HL-60/S4 treated with retinoic acid at 250 ng/mL for 4 days and 3 days (cell line): ENCODE measurements around the gene PRPF31.

Experiments
- in situ Hi-C: fragments of 300-500 bp; cut with MboI; formaldehyde crosslinking; loops from 2 replicates; pipeline ENCODE4 v1.7.0; 2022; ENCODE audit warnings: low sequenced_read_pairs

Gene PRPF31

DNA sequence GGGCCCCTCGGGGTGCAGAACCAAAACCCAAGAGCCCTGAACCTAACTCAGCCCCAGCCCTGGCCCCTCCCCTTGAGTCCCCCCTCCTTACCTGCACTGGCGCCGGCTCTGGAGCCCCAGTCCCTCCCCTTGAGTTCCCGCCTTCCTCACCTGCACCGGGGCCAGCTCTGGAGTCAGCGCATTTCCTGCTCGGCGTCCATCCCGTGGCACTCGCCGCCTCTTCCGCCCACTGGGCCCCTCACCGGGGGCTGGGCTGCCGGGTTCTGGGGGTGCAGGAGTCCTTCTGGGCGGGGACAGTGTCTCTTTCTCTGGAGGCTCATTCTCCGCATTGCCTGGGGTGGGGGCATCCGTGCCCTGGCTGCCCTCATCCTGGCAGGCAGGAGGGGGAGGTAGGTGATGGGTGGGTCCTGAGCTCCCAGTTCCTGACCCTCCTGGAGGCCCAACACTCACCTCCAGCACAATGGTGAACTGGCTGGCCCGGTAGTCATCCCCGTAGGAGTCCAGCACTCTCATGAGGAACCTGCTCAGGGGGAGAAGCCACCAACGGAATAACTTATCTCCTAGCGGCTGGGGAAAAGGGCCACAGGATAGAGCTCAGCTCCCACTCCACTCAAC lies 7.6 kb upstream of the PRPF31 start:
- in situ Hi-C loops = no loop called here

DNA sequence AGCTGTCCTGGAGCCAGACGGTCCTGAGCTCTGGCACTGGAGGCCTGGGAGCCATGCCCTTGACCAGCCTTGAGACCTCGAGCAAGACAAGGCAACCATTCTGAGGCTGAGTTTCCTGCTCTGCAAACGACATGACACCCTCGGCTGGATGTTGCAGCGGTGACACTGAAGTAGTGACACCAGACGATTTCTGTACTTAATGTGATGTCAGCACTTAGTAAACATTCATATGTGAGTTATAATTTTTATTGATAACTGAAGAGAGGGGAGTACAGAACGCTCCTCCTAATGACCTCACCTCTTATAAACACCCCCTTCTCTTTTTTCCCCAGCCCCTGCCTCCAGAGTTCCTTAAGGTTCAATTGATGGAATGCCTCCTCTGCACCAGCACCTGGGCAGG lies 7.1 kb upstream of the PRPF31 start:
- in situ Hi-C loops = no loop called here

DNA sequence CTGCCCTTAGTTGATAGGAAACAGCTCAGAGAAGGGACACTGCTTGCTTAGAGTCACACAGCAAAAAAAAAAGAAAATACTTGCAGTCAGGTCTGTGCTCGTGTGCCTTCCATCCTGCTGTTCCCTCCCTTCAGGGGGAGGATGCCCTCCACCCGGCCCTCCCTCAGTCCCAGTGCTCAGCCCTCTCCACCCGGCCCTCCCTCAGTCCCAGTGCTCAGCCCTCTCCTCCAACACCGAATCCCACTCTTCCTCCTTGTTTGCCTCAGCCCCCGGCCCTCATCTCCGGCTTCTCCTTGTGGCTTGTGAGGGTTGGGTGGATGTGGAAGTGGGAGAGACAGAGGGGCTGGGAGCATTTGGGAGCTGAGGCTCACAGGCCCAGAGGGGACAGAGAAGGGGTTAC lies 5.9 kb upstream of the PRPF31 start:
- in situ Hi-C loops = no loop called here

DNA sequence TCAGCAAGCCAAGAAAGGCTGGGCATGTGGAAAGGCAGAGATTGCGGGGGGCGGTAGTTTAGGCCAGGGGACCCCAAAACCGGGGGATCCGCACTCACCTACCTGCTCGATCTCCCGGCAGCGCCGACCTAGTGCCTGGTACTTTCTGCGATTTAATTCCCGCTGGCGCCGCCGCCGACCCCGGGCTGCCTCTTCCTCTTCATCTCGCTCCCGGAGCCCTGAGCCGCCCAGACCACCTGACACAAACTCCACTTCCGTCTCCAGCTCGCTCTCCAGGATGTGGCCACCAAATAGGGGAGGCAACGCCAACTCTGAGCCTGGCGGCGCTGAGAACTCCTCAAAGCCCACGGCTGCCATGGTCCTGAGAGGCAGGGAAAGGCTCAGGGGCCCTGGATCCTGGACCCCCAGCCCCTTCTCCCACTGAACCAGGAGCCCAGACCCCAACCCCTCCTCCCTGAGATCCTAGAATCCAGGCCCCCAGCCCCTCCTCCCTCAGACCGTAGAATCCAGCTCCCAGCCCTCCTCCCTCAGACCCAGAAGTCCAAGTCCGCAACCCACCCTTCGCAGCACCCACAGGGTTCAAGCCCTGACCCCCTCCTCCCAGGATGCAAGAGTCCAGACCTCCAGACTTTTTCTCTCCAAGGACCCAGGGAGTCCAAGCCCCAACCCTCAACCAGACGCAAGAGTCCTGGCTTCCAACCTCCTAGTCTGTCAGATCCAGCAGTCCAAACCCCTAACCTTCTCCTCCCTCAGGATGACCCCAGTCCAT lies 1.0 kb upstream of the PRPF31 start:
- in situ Hi-C loops = no loop called here

DNA sequence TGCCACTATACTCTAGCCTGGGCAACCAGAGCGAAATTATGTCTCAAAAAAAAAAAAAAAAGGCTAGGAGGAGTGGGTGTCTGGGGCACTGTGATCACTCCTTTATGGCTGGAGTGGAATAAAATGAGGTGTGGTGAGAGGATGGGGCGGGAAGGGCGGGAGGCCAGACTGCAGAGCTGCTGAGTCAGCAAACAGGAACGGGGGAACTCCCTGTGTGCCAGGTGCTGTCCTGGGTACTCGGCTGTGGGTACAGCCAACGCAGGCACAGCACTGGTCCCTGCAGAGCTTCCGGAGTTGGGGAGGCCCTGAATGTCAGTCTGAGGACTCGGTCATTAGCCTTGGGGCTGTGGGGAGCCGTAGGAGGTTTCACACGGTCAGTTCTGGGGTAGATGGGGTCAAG lies 5.7 kb downstream of the PRPF31 start:
- in situ Hi-C loops = no loop called here

DNA sequence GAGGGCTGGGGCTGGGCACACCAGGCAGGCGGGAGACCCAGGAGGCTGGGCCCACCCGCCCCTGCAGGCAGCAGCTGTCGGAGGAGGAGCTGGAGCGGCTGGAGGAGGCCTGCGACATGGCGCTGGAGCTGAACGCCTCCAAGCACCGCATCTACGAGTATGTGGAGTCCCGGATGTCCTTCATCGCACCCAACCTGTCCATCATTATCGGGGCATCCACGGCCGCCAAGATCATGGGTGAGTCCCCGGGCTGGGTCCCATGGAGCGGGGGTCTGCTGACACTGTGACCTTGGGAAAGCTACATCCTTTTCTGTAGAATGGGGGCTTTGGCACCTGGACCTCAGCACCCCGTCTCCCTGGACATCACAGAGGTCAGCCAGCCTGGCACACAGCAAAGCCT lies 8.1 kb downstream of the PRPF31 start:
- in situ Hi-C loops = no loop called here

DNA sequence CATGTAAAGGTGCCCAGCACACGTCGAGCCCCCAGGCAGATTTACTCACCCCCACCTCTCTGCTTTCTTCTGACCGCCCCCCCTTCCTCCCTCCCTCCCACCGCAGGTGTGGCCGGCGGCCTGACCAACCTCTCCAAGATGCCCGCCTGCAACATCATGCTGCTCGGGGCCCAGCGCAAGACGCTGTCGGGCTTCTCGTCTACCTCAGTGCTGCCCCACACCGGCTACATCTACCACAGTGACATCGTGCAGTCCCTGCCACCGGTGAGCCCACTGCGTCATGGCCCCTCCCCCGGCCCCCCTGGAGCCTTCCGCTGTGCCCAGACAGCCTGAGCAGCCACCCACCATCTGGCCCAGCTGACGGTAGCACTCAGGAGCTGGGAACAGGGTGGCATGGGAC lies 8.8 kb downstream of the PRPF31 start:
- in situ Hi-C loops = no loop called here

DNA sequence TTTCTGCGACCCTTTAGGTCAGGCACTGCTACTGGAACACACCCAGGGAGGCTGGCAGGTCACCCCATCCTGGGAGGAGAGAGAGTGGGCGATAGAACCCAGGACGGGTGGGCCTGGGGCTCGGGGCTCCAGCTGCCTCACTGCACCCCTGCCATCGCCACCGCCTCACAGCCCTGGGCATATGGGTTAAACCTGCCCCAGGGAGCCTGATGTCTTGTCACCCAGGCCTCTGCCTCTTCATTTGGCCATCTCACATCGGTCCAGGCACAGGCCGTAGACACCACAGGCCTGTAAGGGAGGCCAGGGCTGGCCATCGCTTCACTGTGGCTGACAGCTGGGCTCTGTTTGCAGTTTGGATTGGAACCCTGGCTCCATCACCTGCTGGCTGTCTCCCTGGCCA lies 10.2 kb downstream of the PRPF31 start:
- in situ Hi-C loops = no loop called here

DNA sequence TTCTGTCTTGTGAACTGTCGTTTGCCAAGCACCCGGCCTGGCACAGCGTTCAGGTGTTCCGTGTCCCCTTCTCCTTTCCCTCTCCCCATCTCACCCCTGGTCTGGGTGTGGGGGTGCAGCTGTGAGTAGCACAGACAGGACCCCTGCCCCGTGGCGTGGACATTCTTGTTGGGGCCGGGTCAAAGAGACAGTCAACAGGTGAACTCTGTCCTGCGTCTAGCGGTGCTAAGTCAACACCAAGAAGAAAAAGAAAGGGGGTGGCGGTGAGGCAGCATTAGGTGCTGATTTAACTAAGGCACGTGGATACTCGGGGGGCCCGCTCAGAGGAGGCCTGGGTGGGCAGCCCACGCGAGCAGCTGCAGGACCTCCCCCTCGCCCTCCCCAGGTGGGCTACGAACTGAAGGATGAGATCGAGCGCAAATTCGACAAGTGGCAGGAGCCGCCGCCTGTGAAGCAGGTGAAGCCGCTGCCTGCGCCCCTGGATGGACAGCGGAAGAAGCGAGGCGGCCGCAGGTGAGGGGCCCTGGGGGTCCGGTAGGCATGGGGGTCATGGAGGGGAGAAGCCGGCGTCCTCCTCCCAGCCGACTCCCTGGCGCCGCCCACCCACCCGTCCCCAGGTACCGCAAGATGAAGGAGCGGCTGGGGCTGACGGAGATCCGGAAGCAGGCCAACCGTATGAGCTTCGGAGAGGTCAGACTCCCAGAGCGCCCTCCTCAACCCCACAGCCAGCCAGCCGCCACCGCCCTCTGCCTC lies 12.3 kb downstream of the PRPF31 start:
- in situ Hi-C loops = no loop called here

DNA sequence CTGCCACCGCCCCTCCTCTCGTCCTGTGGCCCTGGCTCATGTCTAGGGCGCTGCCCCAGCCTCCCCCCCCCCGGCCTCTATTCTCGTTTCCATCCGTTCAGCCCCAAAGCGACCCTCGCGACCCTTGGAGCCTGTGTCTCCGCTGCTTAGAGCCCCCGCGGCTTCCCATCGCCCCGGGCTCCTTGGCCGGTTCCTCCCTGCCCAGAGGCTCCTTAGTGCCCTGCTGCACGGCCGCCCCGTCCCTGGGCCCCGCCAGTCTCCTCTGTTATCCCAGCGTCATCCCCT lies 12.8 kb downstream of the PRPF31 start:
- in situ Hi-C loops = no loop called here

DNA sequence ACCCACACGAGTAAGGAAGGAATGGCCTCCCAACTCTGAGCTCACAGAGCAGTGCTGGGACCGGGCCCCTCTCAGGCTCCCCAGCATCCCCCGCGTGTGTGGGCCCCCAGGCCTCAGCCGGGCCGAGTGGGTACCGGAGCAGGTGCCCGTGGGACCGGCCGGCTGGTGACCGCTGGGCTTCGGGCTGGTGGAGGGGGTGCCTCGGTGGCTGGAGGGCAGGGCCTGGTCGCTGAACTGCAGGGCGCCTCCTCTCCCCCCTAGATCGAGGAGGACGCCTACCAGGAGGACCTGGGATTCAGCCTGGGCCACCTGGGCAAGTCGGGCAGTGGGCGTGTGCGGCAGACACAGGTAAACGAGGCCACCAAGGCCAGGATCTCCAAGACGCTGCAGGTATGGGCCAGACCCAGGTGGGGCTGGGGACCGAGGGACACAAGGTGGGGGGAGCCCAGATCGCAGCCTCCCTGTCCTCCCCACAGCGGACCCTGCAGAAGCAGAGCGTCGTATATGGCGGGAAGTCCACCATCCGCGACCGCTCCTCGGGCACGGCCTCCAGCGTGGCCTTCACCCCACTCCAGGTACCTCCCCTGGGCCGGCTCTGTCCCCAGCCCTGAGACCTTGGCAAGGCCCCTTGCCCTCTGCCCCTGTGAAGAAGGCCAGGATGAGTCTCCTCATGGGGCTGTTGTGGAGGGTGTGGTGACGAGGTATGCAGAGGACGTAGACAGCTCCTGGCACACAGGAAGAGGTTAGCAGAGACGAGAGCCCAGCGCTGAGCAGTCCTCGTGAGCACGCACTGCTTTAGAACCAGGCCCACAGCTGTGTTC lies 13.5 kb downstream of the PRPF31 start:
- in situ Hi-C loops = no loop called here

DNA sequence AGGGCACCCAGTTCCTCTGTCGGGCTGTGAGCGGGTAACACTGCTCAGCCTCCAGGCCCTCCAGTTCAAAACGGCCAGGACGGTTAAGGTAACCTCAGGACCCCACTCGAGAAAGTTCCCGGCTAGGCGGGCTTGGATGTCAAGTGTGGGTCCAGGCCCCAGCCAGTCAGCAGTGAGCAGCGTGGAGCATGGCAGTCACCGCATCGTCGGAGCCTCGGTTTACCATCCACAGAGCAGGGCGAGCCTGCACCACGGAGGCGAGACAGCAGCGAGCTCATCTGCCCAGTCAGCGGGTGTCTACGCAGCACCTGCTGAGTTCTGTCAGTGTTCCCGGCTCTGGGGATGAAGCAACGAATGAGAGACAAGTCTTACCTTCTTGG lies 14.1 kb downstream of the PRPF31 start:
- in situ Hi-C loops = no loop called here

DNA sequence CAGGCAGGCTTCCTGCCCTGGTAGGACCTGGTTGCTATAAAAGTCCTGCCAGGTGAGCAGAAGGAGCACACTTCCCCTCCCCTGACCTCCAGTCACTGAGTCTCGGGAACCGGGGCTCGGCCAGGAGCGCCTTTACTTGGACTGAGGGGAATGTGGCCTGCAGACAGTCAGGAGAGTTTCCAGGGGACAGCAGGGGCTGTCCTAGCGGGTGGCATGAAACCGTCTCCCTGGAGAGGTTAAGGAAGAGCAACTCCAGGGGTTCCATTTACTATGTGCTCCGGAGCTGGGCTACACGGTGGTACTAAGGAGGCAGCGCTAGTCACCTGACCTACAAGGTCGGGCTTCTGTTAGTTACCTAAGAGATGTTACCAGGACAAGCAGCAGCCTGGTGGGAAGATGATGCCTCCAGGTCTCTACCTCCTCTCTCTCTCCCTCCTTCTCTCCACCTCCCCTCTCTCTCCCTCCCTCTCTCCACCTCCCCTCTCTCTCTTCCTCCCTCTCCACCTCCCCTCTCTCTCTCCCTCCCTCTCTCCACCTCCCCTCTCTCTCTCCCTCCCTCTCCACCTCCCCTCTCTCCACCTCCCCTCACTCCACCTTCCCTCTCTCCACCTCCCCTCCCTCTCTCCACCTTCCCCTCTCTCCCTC lies 17.9 kb downstream of the PRPF31 start:
- in situ Hi-C loops = no loop called here

DNA sequence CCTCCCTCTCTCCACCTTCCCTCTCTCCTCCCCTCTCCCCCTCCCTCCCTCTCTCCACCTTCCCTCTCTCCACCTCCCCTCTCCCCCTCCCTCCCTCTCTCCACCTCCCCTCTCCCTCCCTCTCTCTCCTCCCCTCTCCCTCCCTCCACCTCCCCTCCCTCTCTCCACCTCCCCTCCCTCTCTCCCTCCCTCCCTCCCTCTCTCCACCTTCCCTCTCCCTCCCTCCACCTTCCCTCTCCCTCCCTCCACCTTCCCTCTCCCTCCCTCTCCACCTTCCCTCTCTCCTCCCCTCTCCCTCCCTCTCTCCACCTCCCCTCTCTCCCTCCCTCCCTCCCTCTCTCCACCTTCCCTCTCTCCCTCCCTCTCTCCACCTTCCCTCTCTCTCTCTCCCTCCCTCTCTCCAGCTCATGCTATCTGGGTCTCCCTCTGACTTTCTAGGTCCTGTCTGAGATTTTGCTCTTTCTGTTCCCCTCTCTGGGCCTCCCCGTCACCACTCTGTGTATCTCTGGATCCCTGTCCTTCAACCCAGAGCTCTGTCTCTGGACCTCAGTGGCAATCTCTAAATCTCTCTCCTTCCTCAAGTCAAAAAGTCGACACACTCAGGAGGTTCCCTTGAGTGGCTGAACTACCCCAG lies 18.5 kb downstream of the PRPF31 start:
- in situ Hi-C loops = no loop called here

DNA sequence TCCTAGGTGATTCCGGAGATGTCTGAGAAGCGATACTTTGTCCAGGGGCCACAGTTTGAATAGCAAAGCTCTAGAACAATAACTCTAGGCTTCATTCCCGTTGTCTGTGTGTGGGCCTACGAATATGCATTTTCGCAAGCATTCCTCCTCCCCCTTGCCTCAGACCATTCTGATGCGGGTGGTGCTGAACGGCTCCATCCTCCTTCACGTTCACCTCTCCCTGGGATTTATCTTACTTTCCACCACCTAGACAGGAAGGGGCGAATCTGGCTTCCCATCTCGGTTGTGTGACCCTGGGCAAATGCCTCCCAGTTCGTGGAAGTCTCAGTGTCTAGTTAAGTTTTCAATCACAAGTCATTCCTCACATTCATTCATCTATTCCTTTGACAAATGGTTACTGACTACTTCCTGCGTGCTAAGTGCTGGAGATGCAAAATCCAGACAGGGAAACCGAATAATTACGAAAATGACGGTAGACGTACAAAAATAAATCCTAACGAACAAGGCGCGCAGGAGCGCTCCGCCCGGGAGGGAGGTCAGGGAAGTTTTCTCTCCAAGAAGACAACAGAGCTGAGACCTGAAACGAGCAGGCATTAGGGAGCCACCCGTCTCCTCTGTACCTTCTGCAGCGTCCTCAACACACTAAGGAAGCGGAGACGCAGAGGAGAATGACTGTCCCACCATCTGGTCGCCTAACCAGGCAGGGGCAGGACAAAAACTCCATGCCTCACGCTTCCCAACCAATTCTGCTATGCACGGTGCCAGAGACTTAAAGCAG lies 20.7 kb downstream of the PRPF31 start:
- in situ Hi-C loops = no loop called here

DNA sequence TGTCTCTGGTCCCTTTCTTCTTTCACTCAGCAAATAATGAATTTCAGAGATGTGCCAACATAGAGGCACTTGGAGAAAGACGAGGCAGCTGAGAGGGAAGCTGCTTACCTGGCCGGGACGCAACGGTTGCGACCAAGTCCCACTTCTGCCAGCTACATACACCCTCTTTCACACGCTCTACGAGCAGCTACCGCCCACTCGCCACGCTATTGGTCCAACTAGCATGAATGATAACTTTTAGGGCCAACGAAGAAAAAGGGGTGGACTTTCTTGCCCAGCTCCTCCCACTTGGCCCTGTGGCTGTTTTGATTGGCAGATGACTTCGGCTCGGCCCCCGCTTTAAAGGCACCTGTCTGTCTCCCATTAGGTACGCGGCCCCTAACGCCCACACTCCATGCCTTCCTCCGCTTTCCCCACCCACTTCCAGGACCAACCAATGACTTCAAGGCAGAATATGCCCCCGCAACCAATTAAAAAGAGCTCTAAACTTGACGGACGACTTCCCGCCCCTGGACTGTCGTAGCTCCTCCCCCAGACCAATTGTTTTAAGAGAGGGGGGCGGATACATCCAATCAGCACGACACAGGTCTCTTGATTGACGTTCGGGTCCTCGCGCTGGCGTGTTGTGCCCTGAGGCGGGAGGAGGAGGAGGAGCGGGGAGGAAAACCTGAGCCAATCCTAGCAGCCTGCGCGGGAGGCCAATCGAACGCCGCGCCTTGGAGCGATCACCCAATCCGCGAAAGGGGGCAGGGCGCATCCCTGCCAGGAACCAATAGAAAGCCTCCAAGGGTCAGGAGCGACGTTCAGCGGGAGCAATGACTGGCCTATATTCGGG lies 21.5 kb downstream of the PRPF31 start:
- in situ Hi-C loops = no loop called here

DNA sequence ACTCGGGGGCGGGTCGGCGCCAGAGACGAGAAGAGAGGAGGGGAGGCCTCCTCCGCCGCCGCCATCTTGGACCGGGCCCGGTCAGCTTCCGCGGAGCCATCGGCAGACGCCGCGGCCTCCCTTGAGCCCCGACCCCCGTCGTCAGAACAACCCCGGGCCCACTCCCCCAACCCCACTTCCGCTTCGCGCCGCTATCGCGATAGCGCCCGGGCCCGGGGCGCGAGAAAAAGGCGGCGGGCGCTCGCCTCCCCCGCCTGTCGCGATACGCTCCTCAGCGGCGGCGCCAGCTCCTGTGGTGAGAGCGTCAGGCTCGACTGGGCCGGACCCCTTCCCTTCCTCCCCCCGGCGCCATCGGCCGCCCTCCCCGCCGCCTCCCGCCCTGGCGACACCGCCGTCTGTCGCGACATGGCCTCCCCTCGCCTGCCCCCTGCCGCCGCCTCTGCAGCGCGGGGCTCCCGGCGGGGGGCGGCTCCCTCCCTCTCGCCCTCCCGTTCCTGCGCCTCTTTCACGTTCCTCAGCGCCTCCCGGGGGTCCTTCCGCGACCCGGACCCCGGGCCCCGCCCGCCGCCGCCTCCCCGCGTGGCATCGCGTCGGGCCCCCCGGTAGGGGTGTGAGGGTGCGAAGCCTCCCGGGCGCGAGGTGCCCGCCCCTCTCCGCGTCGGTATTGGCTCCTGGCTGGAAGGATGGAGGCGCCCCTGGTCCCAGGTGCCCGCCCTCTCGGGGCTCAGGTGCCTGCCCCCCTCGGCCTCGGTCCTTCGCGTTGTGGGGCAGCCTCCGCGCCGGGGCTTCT lies 22.3 kb downstream of the PRPF31 start, which contains the start of gene CNOT3:
Gene CNOT3 (plus strand): TSS at position 64 of the 790 bp plus-strand sequence. CDS start 5,217 bp downstream, outside the sequence.
- in situ Hi-C loops = no loop called here
